ENCODE measurements around the gene POC1A.

- TF ChIP-seq POLR2AphosphoS5 (IDR thresholded peaks at IDR 0.05; ENCODE audit: low read depth) (no peak), NANOG (IDR thresholded peaks at IDR 0.05; ENCODE audit: borderline replicate concordance) (no peak)
- TF ChIP-seq, protein P1, sequence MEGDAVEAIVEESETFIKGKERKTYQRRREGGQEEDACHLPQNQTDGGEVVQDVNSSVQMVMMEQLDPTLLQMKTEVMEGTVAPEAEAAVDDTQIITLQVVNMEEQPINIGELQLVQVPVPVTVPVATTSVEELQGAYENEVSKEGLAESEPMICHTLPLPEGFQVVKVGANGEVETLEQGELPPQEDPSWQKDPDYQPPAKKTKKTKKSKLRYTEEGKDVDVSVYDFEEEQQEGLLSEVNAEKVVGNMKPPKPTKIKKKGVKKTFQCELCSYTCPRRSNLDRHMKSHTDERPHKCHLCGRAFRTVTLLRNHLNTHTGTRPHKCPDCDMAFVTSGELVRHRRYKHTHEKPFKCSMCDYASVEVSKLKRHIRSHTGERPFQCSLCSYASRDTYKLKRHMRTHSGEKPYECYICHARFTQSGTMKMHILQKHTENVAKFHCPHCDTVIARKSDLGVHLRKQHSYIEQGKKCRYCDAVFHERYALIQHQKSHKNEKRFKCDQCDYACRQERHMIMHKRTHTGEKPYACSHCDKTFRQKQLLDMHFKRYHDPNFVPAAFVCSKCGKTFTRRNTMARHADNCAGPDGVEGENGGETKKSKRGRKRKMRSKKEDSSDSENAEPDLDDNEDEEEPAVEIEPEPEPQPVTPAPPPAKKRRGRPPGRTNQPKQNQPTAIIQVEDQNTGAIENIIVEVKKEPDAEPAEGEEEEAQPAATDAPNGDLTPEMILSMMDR (conservative IDR thresholded peaks at IDR 0.05; ENCODE audit: low read depth in 2 of 2): no peak
Measured at GRCh38 chr3:52099001-52099401, 55.2 kb downstream of the POC1A start.

Data from GM23338 (cell line).